Measurements from ENCODE around the gene LHFPL6. TPM values are rescaled to one million over a fixed set of nuclear protein-coding genes. Genes with fewer than 3 reads are reported as not detected.

The LHFPL6 gene
- total RNA-seq, 4 donors from 2014 or later, result 40.2 to 77.5 (median 66.6) TPM

DNA sequence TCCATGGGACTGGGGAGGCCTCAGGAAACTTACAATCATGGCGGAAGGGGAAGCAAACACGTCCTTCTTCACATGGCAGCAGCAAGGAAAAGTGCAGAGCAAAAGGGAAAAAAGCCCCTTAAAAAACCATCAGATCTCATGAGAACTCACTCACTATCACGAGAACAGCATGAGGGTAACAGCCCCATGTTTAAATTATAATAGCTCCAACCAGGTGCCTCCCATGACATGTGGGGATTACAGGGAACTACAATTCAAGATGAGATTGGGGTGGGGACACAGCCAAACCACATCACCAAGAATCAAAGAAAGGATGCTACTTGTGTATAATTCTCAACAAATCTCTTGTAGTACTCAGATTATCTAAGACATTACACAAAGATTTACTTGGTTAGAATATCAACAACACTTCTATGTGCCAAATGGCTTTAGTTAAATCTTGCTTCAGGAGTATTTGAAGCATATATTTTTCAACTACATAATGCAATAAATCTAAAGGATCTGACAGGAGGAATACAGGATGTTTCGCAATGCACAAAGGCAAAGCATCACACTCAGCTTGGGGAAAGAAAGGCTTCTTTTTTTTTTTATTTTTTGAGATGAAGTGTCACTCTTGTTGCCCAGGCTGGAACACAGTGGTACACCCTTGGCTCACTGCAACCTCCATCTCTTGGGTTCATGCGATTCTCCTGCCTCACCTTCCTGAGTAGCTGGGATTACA, 180.0 kb downstream of the LHFPL6 start:
- ATAC-seq, result no peak
- H3K27me3 ChIP-seq, result no peaks in the 10 kb centered on the region
- peaks cover 0 to 12% (median 0%) of the 10 kb centered on the region in 3 donors for H3K4me1 ChIP-seq
- H3K36me3 ChIP-seq, result no peaks in the 10 kb centered on the region
- 79 to 93% methylated on average over 4 to 5 of the region's 5 CpGs for WGBS, 2 donors (ENCODE audit: low coverage in 1 of 2)
- no peaks in the 10 kb centered on the region for H3K9me3 ChIP-seq
- H3K27ac ChIP-seq, result no peak overlapping the region
- H3K4me3 ChIP-seq, result no peak overlapping the region
- TF ChIP-seq POLR2A (IDR thresholded peaks at IDR 0.05) (no peak), EP300 (IDR thresholded peaks at IDR 0.05) (no peak), POLR2AphosphoS5 (IDR thresholded peaks at IDR 0.05) (no peak)
- TF ChIP-seq, protein P1, sequence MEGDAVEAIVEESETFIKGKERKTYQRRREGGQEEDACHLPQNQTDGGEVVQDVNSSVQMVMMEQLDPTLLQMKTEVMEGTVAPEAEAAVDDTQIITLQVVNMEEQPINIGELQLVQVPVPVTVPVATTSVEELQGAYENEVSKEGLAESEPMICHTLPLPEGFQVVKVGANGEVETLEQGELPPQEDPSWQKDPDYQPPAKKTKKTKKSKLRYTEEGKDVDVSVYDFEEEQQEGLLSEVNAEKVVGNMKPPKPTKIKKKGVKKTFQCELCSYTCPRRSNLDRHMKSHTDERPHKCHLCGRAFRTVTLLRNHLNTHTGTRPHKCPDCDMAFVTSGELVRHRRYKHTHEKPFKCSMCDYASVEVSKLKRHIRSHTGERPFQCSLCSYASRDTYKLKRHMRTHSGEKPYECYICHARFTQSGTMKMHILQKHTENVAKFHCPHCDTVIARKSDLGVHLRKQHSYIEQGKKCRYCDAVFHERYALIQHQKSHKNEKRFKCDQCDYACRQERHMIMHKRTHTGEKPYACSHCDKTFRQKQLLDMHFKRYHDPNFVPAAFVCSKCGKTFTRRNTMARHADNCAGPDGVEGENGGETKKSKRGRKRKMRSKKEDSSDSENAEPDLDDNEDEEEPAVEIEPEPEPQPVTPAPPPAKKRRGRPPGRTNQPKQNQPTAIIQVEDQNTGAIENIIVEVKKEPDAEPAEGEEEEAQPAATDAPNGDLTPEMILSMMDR (IDR thresholded peaks at IDR 0.05), result no peak

DNA sequence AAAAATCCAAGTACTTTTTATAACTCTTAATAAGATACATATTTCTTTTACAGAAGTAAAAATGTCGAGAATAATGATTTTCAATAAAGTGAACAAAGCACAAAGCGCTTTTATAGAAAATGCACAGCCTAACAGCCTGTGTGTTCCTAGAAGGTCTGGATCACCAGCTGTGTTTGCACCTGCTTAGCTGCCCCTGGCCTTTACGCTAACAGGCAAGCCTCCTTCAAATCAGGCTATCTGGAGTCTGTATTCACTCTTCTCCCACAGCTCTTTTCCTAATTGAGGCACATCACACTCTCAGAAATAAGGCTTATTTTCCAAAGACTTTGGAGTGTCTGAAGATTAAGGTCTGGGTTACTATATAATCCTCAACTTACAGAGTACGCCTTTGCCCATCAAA, 183.1 kb downstream of the LHFPL6 start:
- H3K36me3 ChIP-seq, result no peaks in the 10 kb centered on the region
- ATAC-seq, result no peak
- no peaks in the 10 kb centered on the region for H3K9me3 ChIP-seq
- no peak overlapping the region for H3K27ac ChIP-seq
- peaks cover 0 to 44% (median 14%) of the 10 kb centered on the region in 3 donors for H3K4me1 ChIP-seq
- H3K27me3 ChIP-seq, result no peaks in the 10 kb centered on the region
- 83 to 97% methylated on average over 3 to 4 of the region's 4 CpGs for WGBS, 2 donors (ENCODE audit: low coverage in 1 of 2)
- TF ChIP-seq POLR2AphosphoS5 (IDR thresholded peaks at IDR 0.05) (no peak), POLR2A (IDR thresholded peaks at IDR 0.05) (no peak), EP300 (IDR thresholded peaks at IDR 0.05) (no peak)
- TF ChIP-seq, protein P1 (IDR thresholded peaks at IDR 0.05), result no peak
- H3K4me3 ChIP-seq, result no peak overlapping the region

DNA sequence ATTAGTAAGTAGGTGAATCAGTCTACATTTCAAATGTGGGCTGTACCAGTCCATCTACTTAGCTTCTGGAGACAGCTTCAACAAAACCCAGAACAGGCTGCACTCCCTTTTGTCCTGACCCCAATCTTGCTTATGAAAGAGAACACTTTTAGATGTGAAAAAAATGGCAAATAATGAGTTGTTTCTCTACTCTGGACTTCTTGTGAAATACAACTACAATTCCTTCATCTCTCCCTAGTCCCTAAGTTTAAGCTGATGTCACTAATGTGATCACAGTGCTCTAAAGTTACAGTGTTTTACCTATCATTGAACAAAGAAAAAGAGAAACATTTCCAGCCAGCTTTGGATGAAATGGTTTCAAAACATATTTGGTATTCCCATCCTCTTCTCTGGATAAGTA, 183.9 kb downstream of the LHFPL6 start:
- Histone ChIP-seq H3K36me3 (no peaks in the 10 kb centered on the region), H3K4me3 (no peak overlapping the region), H3K9me3 (no peaks in the 10 kb centered on the region), H3K27me3 (no peaks in the 10 kb centered on the region), H3K4me1 (peaks cover 0 to 52% (median 20%) of the 10 kb centered on the region in 3 donors), H3K27ac (no peak overlapping the region)
- peak; percentile 39 for ATAC-seq
- TF ChIP-seq POLR2AphosphoS5 (IDR thresholded peaks at IDR 0.05) (no peak), POLR2A (IDR thresholded peaks at IDR 0.05) (no peak), EP300 (IDR thresholded peaks at IDR 0.05) (no peak)
- TF ChIP-seq, protein P1 (IDR thresholded peaks at IDR 0.05), result no peak

DNA sequence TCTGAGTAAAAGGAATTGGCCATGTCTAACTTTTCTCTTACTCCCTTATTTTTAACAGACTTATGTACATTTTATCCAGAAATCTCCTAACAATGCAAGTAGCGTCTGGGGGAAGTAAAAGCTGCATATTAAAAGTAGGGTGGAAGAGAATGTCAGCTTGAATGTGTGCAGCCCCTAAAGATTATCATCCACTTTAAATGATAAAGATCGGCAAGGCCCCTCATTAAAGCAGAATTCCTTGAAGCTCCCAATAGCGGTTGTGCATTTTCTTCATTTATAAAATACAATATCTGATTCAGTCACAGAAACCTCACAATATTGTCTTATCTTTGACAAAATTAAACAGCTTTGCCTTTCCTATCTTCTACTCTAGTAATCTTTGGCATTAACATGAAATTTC, 184.6 kb downstream of the LHFPL6 start:
- TF ChIP-seq EP300 (IDR thresholded peaks at IDR 0.05), result no peak
- TF ChIP-seq POLR2A (IDR thresholded peaks at IDR 0.05), result no peak
- TF ChIP-seq, protein P1 (IDR thresholded peaks at IDR 0.05), result no peak
- no peak for TF ChIP-seq POLR2AphosphoS5 (IDR thresholded peaks at IDR 0.05)
- no peak overlapping the region for H3K4me3 ChIP-seq
- H3K36me3 ChIP-seq, result no peaks in the 10 kb centered on the region
- no peaks in the 10 kb centered on the region for H3K27me3 ChIP-seq
- 74 to 93% methylated on average over 3 of the region's 3 CpGs for WGBS, 2 donors (ENCODE audit: low coverage in 1 of 2)
- ATAC-seq, result no peak
- no peak overlapping the region for H3K27ac ChIP-seq
- H3K4me1 ChIP-seq, result peaks cover 0 to 53% (median 20%) of the 10 kb centered on the region in 3 donors
- no peaks in the 10 kb centered on the region for H3K9me3 ChIP-seq

DNA sequence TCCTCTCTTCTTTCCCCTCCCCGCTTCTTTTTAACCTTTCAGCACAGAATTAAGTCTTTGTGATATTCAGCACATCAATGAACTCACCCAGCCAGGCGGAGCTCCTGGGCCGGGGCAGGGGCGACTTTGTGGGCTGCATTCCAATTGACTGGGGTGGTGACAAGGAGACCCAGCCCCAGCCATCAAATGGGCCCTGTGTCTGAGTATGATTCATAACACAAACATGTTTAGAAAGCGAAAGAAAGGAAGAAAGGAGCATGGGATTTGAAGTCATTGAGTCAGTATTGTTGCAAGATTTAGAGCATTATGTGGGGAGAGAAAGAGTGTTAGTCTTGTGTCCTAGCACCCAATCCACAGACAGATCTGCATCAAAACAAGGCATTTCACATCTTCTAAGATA, 185.3 kb downstream of the LHFPL6 start:
- H3K36me3 ChIP-seq, result no peaks in the 10 kb centered on the region
- H3K9me3 ChIP-seq, result no peaks in the 10 kb centered on the region
- TF ChIP-seq POLR2A (IDR thresholded peaks at IDR 0.05), result no peak
- TF ChIP-seq, protein P1 (IDR thresholded peaks at IDR 0.05), result no peak
- TF ChIP-seq EP300 (IDR thresholded peaks at IDR 0.05), result no peak
- no peak for TF ChIP-seq POLR2AphosphoS5 (IDR thresholded peaks at IDR 0.05)
- H3K27ac ChIP-seq, result peak overlapping the region in 3 of 4 donors; percentile 43 to 53 (median 49)
- peaks cover 0 to 55% (median 20%) of the 10 kb centered on the region in 3 donors for H3K4me1 ChIP-seq
- ATAC-seq, result no peak
- H3K4me3 ChIP-seq, result no peak overlapping the region
- WGBS, 2 donors (ENCODE audit: low coverage in 1 of 2), result 60 to 86% methylated on average over 1 to 5 of the region's 5 CpGs
- no peaks in the 10 kb centered on the region for H3K27me3 ChIP-seq
